ENCODE measurements around the gene SLC28A3. TPM values are rescaled to one million over a fixed set of nuclear protein-coding genes. Genes with fewer than 3 reads are reported as not detected.

The SLC28A3 gene
- total RNA-seq, 1 donor from 2014 or later: 0.53 TPM

GRCh38 chr9:84255696-84256095 lies 84.9 kb downstream of the SLC28A3 start:
- H3K4me3 ChIP-seq (ENCODE audit: low read depth, low read length): no peak overlapping the region
- peaks cover 8% of the 10 kb centered on the region for H3K27me3 ChIP-seq (ENCODE audit: control insufficient read depth, insufficient read depth, low read length)
- H3K36me3 ChIP-seq (ENCODE audit: control insufficient read depth, insufficient read depth, low read length): no peaks in the 10 kb centered on the region
- FAIRE-seq (no peak), DNase-seq (ENCODE audit: low read depth) (no peak)
- TF ChIP-seq CTCF (IDR thresholded peaks at IDR 0.05; ENCODE audit: insufficient read depth, low read length, severe bottlenecking): no peak

GRCh38 chr9:84254972-84255371 lies 85.6 kb downstream of the SLC28A3 start:
- no peak for TF ChIP-seq CTCF (IDR thresholded peaks at IDR 0.05; ENCODE audit: insufficient read depth, low read length, severe bottlenecking)
- FAIRE-seq: peak; percentile 43
- H3K4me3 ChIP-seq (ENCODE audit: low read depth, low read length): no peak overlapping the region
- peak; percentile 29 for DNase-seq (ENCODE audit: low read depth)
- peaks cover 8% of the 10 kb centered on the region for H3K27me3 ChIP-seq (ENCODE audit: control insufficient read depth, insufficient read depth, low read length)
- H3K36me3 ChIP-seq (ENCODE audit: control insufficient read depth, insufficient read depth, low read length): no peaks in the 10 kb centered on the region

- H3K4me3 ChIP-seq (ENCODE audit: low read depth, low read length): no peak overlapping the region
- FAIRE-seq: no peak
- no peak for TF ChIP-seq CTCF (IDR thresholded peaks at IDR 0.05; ENCODE audit: insufficient read depth, low read length, severe bottlenecking)
Measured at GRCh38 chr9:84251921-84252320, 88.6 kb downstream of the SLC28A3 start.

GRCh38 chr9:84241817-84242373 lies 98.7 kb downstream of the SLC28A3 start:
- no peaks in the 10 kb centered on the region for H3K36me3 ChIP-seq (ENCODE audit: control insufficient read depth, insufficient read depth, low read length)
- FAIRE-seq (no peak), DNase-seq (ENCODE audit: low read depth) (no peak)
- no peak overlapping the region for H3K4me3 ChIP-seq (ENCODE audit: low read depth, low read length)
- H3K27me3 ChIP-seq (ENCODE audit: control insufficient read depth, insufficient read depth, low read length): no peaks in the 10 kb centered on the region
- TF ChIP-seq CTCF (IDR thresholded peaks at IDR 0.05; ENCODE audit: insufficient read depth, low read length, severe bottlenecking): no peak

More at GRCh38 chr9:84251921-84252320, 88.6 kb downstream of the SLC28A3 start:
- peaks cover 8% of the 10 kb centered on the region for H3K27me3 ChIP-seq (ENCODE audit: control insufficient read depth, insufficient read depth, low read length)
- DNase-seq (ENCODE audit: low read depth): no peak
- H3K36me3 ChIP-seq (ENCODE audit: control insufficient read depth, insufficient read depth, low read length): no peaks in the 10 kb centered on the region

- H3K36me3 ChIP-seq (ENCODE audit: control insufficient read depth, insufficient read depth, low read length): no peaks in the 10 kb centered on the region
- DNase-seq (ENCODE audit: low read depth): peak; percentile 53
- TF ChIP-seq CTCF (IDR thresholded peaks at IDR 0.05; ENCODE audit: insufficient read depth, low read length, severe bottlenecking): no peak
- no peak overlapping the region for H3K4me3 ChIP-seq (ENCODE audit: low read depth, low read length)
- H3K27me3 ChIP-seq (ENCODE audit: control insufficient read depth, insufficient read depth, low read length): no peaks in the 10 kb centered on the region
- no peak for FAIRE-seq
Measured at GRCh38 chr9:84239343-84239742, 101.2 kb downstream of the SLC28A3 start.

- no peaks in the 10 kb centered on the region for H3K36me3 ChIP-seq (ENCODE audit: control insufficient read depth, insufficient read depth, low read length)
- TF ChIP-seq CTCF (IDR thresholded peaks at IDR 0.05; ENCODE audit: insufficient read depth, low read length, severe bottlenecking): peak; percentile 6
- FAIRE-seq: no peak
- no peak overlapping the region for H3K4me3 ChIP-seq (ENCODE audit: low read depth, low read length)
- H3K27me3 ChIP-seq (ENCODE audit: control insufficient read depth, insufficient read depth, low read length): no peaks in the 10 kb centered on the region
- peak; percentile 44 for DNase-seq (ENCODE audit: low read depth)
Measured at GRCh38 chr9:84238652-84239051, 101.9 kb downstream of the SLC28A3 start.
